ENCODE results near the gene RPL37A. TPM values are rescaled to one million over a fixed set of nuclear protein-coding genes. Genes with fewer than 3 reads are reported as not detected.

Gene RPL37A
- total RNA-seq = 3,287 TPM

DNA sequence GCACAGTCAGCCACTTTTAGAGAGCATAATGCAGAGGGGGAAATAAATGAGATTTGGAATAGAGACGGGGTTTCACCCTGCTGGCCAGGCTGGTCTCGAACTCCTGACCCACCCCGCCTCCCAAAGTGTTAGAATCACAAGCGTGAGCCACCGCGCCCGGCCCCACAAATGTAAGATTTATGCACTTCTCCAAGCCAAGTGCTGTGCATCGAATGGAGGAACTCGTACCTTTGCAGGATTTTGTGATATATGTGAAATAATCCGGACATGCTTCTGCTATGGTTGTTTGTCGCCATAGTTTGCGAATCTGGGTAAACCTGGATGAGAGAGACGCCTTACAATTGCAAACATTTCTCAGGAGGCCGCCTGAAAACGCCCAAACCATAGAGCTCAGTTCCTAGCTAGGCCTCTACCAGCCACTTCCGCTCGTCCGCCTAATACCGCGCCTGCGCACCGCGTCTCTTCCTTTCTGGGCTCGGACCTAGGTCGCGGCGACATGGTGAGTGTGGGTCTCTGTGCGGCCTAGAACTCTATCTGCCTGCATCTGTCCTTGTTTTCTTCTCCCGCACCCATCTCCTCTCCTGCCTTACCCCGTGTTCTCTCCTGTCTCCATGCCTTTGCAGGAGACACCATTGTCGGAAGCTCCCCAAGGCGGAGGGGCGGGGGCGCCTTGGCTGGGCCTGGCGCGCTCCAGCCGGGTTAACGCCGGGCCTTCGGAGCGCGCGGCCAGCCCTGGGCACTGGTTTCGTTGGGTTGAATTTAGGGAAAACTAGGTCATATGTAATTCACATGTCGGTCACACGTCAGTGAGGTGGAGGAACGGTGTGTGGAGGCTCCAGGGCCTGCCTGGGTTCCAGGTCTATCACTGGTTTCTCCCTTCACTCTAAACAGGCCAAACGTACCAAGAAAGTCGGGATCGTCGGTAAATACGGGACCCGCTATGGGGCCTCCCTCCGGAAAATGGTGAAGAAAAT is at the start of gene RPL37A:
RPL37A (plus strand) TSS at position 466 of the 974 bp plus-strand sequence; CDS start at position 497, 31 bp downstream.

Other genes with a start within 250 kb of the RPL37A start
- gene MARCHF4, start 126.4 kb upstream of the RPL37A start, total RNA-seq = 13.6 TPM
- 10.8 TPM for gene SMARCAL1, start 86.4 kb upstream of the RPL37A start, total RNA-seq
- 98.7 TPM for gene IGFBP2, start 134.6 kb downstream of the RPL37A start, total RNA-seq
- 59.3 TPM for gene IGFBP5, start 196.7 kb downstream of the RPL37A start, total RNA-seq